ENCODE data around the gene SRCIN1.

Gene SRCIN1

DNA sequence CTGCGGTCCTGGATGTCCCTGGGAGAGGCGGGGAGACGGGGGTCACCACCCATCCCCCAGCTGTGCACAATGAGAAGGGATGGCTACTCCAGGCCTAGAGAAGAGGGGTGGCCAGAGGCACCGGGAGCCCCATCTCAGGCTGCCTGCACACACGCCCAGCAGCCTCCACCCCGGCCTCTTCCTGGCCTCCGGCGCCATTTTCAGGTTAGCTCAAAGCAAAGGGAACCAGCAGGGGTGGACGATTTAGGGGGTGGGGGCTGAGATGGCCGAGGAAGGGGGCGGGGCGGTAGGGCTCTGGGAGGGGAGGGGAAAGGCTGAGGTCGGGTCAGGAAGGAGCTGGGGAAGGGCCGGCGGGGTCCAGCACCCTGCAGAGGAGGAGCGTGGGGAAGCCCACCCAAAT, 42.8 kb downstream of the SRCIN1 start:
- H3K79me2 ChIP-seq (ENCODE audit: insufficient read depth, low read depth): no peaks in the 10 kb centered on the region
- no peak overlapping the region for H3K4me3 ChIP-seq (IDR thresholded peaks at IDR 0.05; ENCODE audit: insufficient read depth, low read depth, low read length)
- H3K9ac ChIP-seq: no peak overlapping the region
- H3K27me3 ChIP-seq (ENCODE audit: insufficient read depth, low read depth): peaks cover 65% of the 10 kb centered on the region
- H3K36me3 ChIP-seq (ENCODE audit: insufficient read depth): no peaks in the 10 kb centered on the region
- no peaks in the 10 kb centered on the region for H4K20me1 ChIP-seq (ENCODE audit: insufficient read depth)
- no peak overlapping the region for H3K27ac ChIP-seq
- no peak overlapping the region for H3K4me2 ChIP-seq
- TF ChIP-seq, protein P1, sequence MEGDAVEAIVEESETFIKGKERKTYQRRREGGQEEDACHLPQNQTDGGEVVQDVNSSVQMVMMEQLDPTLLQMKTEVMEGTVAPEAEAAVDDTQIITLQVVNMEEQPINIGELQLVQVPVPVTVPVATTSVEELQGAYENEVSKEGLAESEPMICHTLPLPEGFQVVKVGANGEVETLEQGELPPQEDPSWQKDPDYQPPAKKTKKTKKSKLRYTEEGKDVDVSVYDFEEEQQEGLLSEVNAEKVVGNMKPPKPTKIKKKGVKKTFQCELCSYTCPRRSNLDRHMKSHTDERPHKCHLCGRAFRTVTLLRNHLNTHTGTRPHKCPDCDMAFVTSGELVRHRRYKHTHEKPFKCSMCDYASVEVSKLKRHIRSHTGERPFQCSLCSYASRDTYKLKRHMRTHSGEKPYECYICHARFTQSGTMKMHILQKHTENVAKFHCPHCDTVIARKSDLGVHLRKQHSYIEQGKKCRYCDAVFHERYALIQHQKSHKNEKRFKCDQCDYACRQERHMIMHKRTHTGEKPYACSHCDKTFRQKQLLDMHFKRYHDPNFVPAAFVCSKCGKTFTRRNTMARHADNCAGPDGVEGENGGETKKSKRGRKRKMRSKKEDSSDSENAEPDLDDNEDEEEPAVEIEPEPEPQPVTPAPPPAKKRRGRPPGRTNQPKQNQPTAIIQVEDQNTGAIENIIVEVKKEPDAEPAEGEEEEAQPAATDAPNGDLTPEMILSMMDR (conservative IDR thresholded peaks at IDR 0.05; ENCODE audit: low read depth, low read length): no peak
- peaks cover 9% of the 10 kb centered on the region for H3K4me1 ChIP-seq (ENCODE audit: low read depth, poor library complexity, severe bottlenecking)
- H2AFZ ChIP-seq (ENCODE audit: low read depth): no peak overlapping the region

DNA sequence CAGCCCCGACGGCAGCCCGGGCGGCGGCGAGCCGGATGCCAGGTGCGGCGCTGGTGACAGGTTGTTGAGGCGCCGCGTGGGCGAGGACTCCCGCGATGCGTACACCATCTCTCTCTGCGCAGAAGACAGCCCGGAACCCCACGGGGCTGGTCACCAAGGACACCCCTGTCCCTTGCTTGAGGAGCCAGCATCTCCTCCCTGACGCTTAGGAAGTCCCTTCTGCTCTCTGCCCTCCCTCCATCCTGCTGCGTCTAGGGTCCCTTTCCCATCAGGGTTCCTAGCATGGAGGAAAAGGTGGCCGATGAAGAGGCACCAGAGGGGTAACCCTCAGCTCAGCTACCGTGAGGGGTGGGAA, 43.6 kb downstream of the SRCIN1 start:
- TF ChIP-seq, protein P1 (conservative IDR thresholded peaks at IDR 0.05; ENCODE audit: low read depth, low read length): no peak
- no peak overlapping the region for H3K27ac ChIP-seq
- H3K4me3 ChIP-seq (IDR thresholded peaks at IDR 0.05; ENCODE audit: insufficient read depth, low read depth, low read length): no peak overlapping the region
- no peak overlapping the region for H2AFZ ChIP-seq (ENCODE audit: low read depth)
- H3K36me3 ChIP-seq (ENCODE audit: insufficient read depth): no peaks in the 10 kb centered on the region
- peaks cover 58% of the 10 kb centered on the region for H3K27me3 ChIP-seq (ENCODE audit: insufficient read depth, low read depth)
- H3K4me2 ChIP-seq: no peak overlapping the region
- H3K9ac ChIP-seq: no peak overlapping the region
- H3K79me2 ChIP-seq (ENCODE audit: insufficient read depth, low read depth): no peaks in the 10 kb centered on the region
- peaks cover 14% of the 10 kb centered on the region for H3K4me1 ChIP-seq (ENCODE audit: low read depth, poor library complexity, severe bottlenecking)
- no peaks in the 10 kb centered on the region for H4K20me1 ChIP-seq (ENCODE audit: insufficient read depth)

DNA sequence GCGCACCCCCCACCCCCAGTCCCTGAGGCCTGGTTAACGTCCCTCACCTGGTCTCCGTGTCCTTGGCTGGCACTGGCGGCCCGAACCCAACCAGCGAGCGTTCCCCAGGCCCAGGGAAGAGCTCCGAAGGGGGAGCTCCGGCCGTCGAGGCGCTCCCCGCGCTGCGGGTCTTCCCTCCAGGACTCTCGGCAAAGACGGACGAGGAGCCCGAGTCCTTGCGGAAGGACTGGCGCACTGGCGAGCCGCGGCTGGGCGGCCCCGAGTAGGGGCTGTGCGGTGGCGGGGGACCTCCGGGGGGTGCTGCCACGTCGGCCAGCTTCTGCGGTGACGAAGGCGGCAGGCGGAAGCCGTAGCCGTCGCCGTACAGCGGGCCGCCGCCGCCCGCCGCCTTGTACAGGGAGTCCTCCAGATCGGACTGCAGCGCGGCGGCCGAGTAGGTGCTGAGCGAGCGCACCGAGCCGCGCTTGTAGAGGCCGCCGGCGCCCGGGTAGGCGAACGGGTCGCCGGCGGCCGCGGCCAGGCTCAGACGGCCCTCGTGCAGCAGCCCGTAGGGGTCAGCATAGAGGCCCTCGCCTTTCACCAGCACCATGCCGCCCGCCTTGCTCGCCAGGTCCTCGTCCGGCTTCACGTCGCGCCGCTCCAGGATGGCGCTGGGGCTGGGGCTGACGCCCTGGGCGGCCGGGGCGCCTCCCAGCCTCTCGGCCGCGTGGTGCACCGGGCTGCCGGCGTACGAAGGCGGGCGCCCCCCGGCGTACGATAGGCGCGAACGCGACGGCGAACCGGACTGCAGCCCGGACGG, 44.1 kb downstream of the SRCIN1 start:
- Histone ChIP-seq H3K4me2 (no peak overlapping the region), H3K4me3 (IDR thresholded peaks at IDR 0.05; ENCODE audit: insufficient read depth, low read depth, low read length) (no peak overlapping the region), H3K9ac (no peak overlapping the region), H3K36me3 (ENCODE audit: insufficient read depth) (no peaks in the 10 kb centered on the region), H3K27me3 (ENCODE audit: insufficient read depth, low read depth) (peaks cover 53% of the 10 kb centered on the region), H2AFZ (ENCODE audit: low read depth) (no peak overlapping the region), H3K79me2 (ENCODE audit: insufficient read depth, low read depth) (no peaks in the 10 kb centered on the region), H3K4me1 (ENCODE audit: low read depth, poor library complexity, severe bottlenecking) (peaks cover 14% of the 10 kb centered on the region), H3K27ac (no peak overlapping the region), H4K20me1 (ENCODE audit: insufficient read depth) (no peaks in the 10 kb centered on the region)
- TF ChIP-seq, protein P1 (conservative IDR thresholded peaks at IDR 0.05; ENCODE audit: low read depth, low read length): no peak

DNA sequence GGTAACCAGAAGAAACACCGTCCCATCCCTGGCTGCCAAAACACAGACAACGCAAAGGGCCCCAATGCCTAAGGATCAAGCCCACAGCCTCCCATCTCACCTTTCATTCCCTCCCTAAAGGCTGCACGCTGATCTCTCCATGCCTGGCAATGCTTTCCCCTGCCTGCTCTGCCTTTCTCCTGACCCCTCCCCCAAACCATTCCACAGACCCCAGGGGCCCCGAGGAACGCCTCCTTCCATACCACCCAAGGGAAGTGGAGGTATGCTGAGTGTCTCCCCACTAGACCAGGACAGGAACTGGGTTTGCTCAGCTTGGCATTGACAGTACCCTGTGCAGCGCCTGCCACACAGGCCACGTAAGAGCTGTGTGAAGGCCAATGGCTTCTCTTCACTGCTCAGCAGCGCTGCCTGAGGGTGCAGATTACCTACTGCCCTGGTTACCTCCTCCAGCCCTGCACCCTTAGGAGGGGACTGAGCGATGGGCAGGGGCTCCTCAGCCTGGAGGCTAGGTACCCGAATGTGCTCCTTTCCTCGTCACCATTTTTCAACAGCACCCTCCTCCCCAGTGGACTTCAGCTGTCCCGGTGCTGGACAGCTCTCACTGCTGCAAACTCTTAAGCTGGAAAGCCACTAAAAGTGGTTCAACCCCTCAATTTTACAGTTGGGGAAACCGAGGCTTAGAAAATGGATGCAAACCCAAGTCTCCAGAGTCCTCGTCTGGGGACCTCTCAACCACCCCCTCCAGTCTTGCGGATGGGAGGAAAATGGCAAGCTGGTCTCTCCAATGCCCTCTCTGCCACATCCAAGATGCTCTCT, 45.0 kb downstream of the SRCIN1 start:
- Histone ChIP-seq H3K4me1 (ENCODE audit: low read depth, poor library complexity, severe bottlenecking) (peaks cover 14% of the 10 kb centered on the region), H4K20me1 (ENCODE audit: insufficient read depth) (no peaks in the 10 kb centered on the region), H2AFZ (ENCODE audit: low read depth) (no peak overlapping the region), H3K4me3 (IDR thresholded peaks at IDR 0.05; ENCODE audit: insufficient read depth, low read depth, low read length) (no peak overlapping the region), H3K36me3 (ENCODE audit: insufficient read depth) (no peaks in the 10 kb centered on the region), H3K27ac (no peak overlapping the region), H3K27me3 (ENCODE audit: insufficient read depth, low read depth) (peaks cover 44% of the 10 kb centered on the region), H3K9ac (no peak overlapping the region), H3K79me2 (ENCODE audit: insufficient read depth, low read depth) (no peaks in the 10 kb centered on the region), H3K4me2 (no peak overlapping the region; the same call in 1 of the 2 replicates)
- TF ChIP-seq, protein P1 (conservative IDR thresholded peaks at IDR 0.05; ENCODE audit: low read depth, low read length): no peak
